ENCODE measurements around the gene TENM4. TPM values are rescaled to one million over a fixed set of nuclear protein-coding genes. Genes with fewer than 3 reads are reported as not detected.

TENM4 gene
- total RNA-seq, 4 donors from 2014 or later, result 0.02 to 0.82 (median 0.23) TPM

GRCh38 chr11:79221444-79222130 lies 219.2 kb downstream of the TENM4 start:
- in situ Hi-C loops (cut with MboI; ENCODE audit: low sequenced_read_pairs in 4 of 4), result loop anchor here in 1 of 4 donors (25.0 kb wide), 1 partner anchor 109 kb away; no protein-coding TSS in a partner anchor
- TF ChIP-seq POLR2A (IDR thresholded peaks at IDR 0.05), result no peak
- TF ChIP-seq CTCF (IDR thresholded peaks at IDR 0.05 in 4 of 5, conservative IDR thresholded peaks at IDR 0.05 in 1 of 5), result no peak

GRCh38 chr11:79220171-79220570 lies 220.7 kb downstream of the TENM4 start:
- ATAC-seq (no peak), DNase-seq (no peak)
- H3K36me3 ChIP-seq, result no peaks in the 10 kb centered on the region
- H3K9me3 ChIP-seq, result no peaks in the 10 kb centered on the region
- H3K4me3 ChIP-seq, result no peak overlapping the region
- peaks cover 0 to 8% (median 0%) of the 10 kb centered on the region in 3 donors for H3K27me3 ChIP-seq
- H3K4me1 ChIP-seq, result no peaks in the 10 kb centered on the region
- in situ Hi-C loops (cut with MboI; ENCODE audit: low sequenced_read_pairs in 4 of 4) (loop anchor here in 1 of 4 donors (25.0 kb wide), 1 partner anchor 108 kb away; no protein-coding TSS in a partner anchor), intact Hi-C loops (cut with DNase I; ENCODE audit: low total_unique reads) (no loop called here)
- H3K27ac ChIP-seq, result no peak overlapping the region
- no peak for TF ChIP-seq CTCF (IDR thresholded peaks at IDR 0.05 in 4 of 5, conservative IDR thresholded peaks at IDR 0.05 in 1 of 5)
- no peak for TF ChIP-seq POLR2A (IDR thresholded peaks at IDR 0.05)

More at GRCh38 chr11:79221444-79222130, 219.2 kb downstream of the TENM4 start:
- no peaks in the 10 kb centered on the region for H3K9me3 ChIP-seq
- H3K27ac ChIP-seq, result no peak overlapping the region
- intact Hi-C loops (cut with DNase I; ENCODE audit: low total_unique reads), result no loop called here
- H3K27me3 ChIP-seq, result peaks cover 0 to 8% (median 0%) of the 10 kb centered on the region in 3 donors
- no peak for ATAC-seq
- H3K36me3 ChIP-seq, result no peaks in the 10 kb centered on the region
- no peak overlapping the region for H3K4me3 ChIP-seq
- H3K4me1 ChIP-seq, result no peaks in the 10 kb centered on the region
- DNase-seq, result no peak

GRCh38 chr11:79219186-79220045 lies 221.4 kb downstream of the TENM4 start:
- H3K9me3 ChIP-seq, result no peaks in the 10 kb centered on the region
- intact Hi-C loops (cut with DNase I; ENCODE audit: low total_unique reads), result no loop called here
- no peak overlapping the region for H3K27ac ChIP-seq
- in situ Hi-C loops (cut with MboI; ENCODE audit: low sequenced_read_pairs in 4 of 4), result loop anchor here in 1 of 4 donors (25.0 kb wide), 1 partner anchor 107 kb away; no protein-coding TSS in a partner anchor
- no peaks in the 10 kb centered on the region for H3K4me1 ChIP-seq
- H3K4me3 ChIP-seq, result no peak overlapping the region
- ATAC-seq, result no peak
- DNase-seq, result no peak
- no peaks in the 10 kb centered on the region for H3K36me3 ChIP-seq
- TF ChIP-seq CTCF (IDR thresholded peaks at IDR 0.05 in 4 of 5, conservative IDR thresholded peaks at IDR 0.05 in 1 of 5) (no peak), POLR2A (IDR thresholded peaks at IDR 0.05) (no peak)
- H3K27me3 ChIP-seq, result peaks cover 0 to 8% (median 0%) of the 10 kb centered on the region in 3 donors

- in situ Hi-C loops (cut with MboI; ENCODE audit: low sequenced_read_pairs in 4 of 4), result loop anchor here in 1 of 4 donors (25.0 kb wide), 1 partner anchor 100 kb away; no protein-coding TSS in a partner anchor
- Histone ChIP-seq H3K27ac (no peak overlapping the region), H3K4me1 (no peaks in the 10 kb centered on the region), H3K36me3 (no peaks in the 10 kb centered on the region), H3K9me3 (no peaks in the 10 kb centered on the region), H3K4me3 (no peak overlapping the region), H3K27me3 (no peaks in the 10 kb centered on the region)
- ATAC-seq, result no peak
- DNase-seq, result no peak
- TF ChIP-seq CTCF (IDR thresholded peaks at IDR 0.05 in 4 of 5, conservative IDR thresholded peaks at IDR 0.05 in 1 of 5) (no peak), POLR2A (IDR thresholded peaks at IDR 0.05) (no peak)
- intact Hi-C loops (cut with DNase I; ENCODE audit: low total_unique reads), result no loop called here
Measured at GRCh38 chr11:79212741-79213190, 228.1 kb downstream of the TENM4 start.

Data from gastrocnemius medialis (tissue), 4 donors.